ENCODE results near the gene SLC25A43.
"Not testable (repeated sequence)": the region's sequence is repeated elsewhere in the genome, so short reads cannot be mapped to it uniquely, and the experiment has no call there.

The SLC25A43 gene

DNA sequence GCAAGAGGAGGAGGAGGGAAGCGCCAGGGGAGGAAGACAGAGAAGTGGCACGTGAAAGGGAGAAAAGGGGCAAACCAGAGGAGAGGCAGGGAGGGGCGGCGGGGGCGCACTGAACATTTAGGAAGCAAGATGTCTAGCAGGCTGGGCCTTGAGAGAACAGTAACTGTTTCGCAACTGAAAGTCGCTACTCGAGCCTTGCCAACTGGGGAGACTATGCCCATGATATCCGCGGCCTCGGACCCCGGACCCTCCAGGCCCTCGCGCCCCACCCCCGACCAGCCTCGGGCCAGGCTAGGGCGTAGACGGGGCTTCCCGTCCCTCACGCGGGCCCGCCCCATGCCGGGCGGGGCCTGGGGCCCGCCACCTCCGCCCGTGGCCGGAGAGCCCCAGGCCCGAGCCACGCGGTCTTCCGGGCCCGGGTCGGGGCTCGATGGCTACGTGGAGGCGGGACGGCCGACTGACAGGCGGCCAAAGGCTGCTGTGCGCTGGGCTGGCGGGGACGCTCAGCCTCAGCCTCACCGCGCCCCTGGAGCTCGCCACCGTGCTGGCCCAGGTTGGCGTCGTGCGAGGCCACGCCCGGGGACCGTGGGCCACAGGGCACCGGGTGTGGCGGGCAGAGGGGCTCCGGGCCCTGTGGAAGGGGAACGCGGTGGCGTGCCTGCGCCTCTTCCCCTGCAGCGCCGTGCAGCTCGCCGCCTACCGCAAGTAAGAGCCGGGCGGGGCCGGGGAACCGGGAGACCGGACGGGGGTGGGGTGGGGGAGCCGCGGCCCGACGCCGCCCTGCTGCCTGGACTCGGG, at the start of gene SLC25A43:
Gene SLC25A43, plus strand, starts transcription at position 363 of the 798 bp plus-strand sequence. Its CDS starts 68 bp downstream, at position 431.
- DNase-seq (ENCODE audit: low read depth in 2 of 3, low spot score in 2 of 3), result peak in 1 of 3 experiments; percentile 12

- DNase-seq (ENCODE audit: low read depth in 2 of 3, low spot score in 2 of 3), result no peak
These were observed 39.3 kb upstream of the SLC25A43 start for GRCh38 chrX:119359618-119360382.

DNA sequence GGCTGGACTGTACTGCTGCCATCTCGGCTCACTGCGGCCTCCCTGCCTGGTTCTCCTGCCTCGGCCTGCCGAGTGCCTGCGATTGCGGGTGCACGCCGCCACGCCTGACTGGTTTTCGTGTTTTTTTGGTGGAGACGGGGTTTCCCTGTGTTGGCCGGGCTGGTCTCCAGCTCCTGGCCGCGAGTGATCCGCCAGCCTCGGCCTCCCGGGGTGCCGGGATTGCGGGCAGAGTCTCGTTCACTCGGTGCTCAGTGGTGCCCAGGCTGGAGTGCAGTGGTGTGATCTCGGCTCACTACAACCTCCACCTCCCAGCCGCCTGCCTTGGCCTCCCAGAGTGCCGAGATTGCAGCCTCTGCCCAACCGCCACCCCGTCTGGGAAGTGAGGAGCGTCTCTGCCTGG, 37.7 kb upstream of the SLC25A43 start:
- DNase-seq (ENCODE audit: low read depth in 2 of 3, low spot score in 2 of 3), result not testable (repeated sequence)

DNA sequence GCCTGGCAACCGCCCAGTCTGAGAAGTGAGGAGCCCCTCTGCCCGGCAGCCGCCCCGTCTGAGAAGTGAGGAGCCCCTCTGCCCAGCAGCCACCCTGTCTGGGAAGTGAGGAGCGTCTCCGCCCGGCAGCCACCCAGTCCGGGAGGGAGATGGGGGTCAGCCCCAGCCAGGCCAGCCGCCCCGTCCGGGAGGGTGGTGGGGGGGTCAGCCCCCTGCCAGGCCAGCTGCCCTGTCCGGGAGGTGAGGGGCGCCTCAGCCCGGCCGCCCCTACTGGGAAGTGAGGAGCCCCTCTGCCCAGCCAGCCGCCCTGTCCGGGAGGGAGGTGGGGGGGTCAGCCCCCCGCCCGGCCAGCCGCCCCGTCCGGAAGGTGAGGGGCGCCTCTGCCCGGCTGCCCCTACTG, 37.1 kb upstream of the SLC25A43 start:
- DNase-seq (ENCODE audit: low read depth in 2 of 3, low spot score in 2 of 3), result not testable (repeated sequence)

GRCh38 chrX:119363391-119363790, 35.7 kb upstream of the SLC25A43 start:
- DNase-seq (ENCODE audit: low read depth in 2 of 3, low spot score in 2 of 3), result no peak

- DNase-seq (ENCODE audit: low read depth in 2 of 3, low spot score in 2 of 3), result not testable (repeated sequence)
These were observed 27.3 kb upstream of the SLC25A43 start for GRCh38 chrX:119371861-119372260.

- no peak for DNase-seq (ENCODE audit: low read depth in 2 of 3, low spot score in 2 of 3)
These were observed 24.4 kb upstream of the SLC25A43 start for GRCh38 chrX:119374736-119375135.

- no peak for DNase-seq (ENCODE audit: low read depth in 2 of 3, low spot score in 2 of 3)
These were observed 23.6 kb upstream of the SLC25A43 start for GRCh38 chrX:119375561-119375960.

DNA sequence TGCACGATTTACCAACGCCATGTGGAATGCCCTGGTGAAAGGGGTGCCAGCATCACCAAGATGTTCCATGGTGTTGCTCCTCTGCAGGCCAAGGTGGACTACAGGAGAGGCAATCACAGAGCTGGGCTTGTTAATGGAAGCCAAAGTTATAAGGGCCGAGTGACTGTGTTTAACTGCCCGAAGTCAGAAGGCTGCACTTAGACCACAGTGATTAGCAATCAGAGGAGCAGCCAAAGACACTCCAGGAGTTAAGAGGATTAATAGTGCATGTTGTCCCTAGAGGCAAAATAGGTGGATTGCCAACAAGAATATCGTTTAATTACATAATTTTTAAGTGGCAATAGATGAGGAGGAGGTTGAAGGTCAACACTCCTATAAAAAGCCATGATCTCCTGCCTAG, 22.8 kb upstream of the SLC25A43 start:
- no peak for DNase-seq (ENCODE audit: low read depth in 2 of 3, low spot score in 2 of 3)

DNA sequence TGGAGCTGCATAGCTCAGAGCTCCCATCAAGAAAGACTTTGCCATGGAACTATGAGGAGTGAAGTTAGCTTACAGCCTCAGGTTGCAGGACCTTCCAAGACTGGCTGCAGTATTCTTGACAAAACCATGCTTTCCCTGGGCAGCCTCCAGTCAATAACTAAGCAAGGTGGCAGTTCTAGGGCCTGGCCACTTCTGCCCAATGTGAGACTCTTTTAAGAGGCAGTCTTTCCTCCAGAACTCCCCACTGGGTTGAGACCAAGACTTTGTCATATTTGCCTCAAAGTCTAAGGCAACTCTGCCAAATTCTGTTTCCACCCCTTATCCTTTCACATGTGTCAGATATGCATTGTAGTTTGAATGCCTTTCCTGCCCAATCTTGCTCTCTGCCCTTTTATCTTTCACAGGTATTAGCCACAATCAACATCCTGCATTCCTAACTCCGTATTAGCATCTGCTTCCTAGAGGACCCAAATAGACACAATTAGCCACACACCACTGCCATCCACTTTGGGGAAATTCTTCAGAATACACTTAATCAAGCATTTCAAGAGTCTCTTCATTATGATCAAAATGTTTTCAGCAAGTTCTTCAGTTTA, 17.7 kb upstream of the SLC25A43 start:
- no peak for DNase-seq (ENCODE audit: low read depth in 2 of 3, low spot score in 2 of 3)

DNA sequence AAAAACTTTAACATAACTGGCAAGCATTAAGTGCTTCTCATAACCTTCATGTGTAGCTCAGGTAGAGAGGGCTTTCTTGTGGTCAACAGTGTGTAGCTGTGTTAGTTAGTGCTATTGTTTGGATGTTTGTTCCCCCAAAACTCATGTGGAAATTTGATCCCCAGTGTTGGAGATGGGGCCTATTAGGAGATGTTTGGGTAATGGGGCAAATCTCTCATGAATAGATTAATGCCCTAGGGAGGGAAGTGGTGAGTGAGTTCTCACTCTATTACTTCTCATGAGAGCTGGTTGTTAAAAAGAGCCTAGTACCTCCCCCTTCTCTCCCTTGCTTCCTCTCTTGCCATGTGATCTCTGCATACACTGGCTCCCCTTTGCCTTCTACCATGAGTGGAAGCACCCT, 16.5 kb upstream of the SLC25A43 start:
- DNase-seq (ENCODE audit: low read depth in 2 of 3, low spot score in 2 of 3), result no peak

DNA sequence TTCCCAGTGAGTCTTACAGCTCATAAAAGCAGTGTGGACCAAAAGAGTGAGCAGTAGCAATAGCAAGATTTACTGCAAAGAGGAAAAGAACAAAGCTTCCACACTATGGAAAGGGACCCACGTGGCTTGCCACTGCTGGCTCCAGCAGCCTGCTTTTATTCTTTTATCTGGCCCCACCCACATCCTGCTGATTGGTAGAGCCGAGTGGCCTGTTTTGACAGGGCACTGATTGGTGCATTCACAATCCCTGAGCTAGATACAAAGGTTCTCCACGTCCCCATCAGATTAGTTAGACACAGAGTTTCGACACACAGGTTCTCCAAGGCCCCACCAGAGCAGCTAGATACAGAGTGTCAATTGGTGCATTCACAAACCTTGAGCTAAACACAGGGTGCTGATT, 12.5 kb upstream of the SLC25A43 start:
- DNase-seq (ENCODE audit: low read depth in 2 of 3, low spot score in 2 of 3), result not testable (repeated sequence)

GRCh38 chrX:119387426-119387825, 11.7 kb upstream of the SLC25A43 start:
- DNase-seq (ENCODE audit: low read depth in 2 of 3, low spot score in 2 of 3), result not testable (repeated sequence)

GRCh38 chrX:119389214-119389613, 9.9 kb upstream of the SLC25A43 start:
- DNase-seq (ENCODE audit: low read depth in 2 of 3, low spot score in 2 of 3), result no peak

DNA sequence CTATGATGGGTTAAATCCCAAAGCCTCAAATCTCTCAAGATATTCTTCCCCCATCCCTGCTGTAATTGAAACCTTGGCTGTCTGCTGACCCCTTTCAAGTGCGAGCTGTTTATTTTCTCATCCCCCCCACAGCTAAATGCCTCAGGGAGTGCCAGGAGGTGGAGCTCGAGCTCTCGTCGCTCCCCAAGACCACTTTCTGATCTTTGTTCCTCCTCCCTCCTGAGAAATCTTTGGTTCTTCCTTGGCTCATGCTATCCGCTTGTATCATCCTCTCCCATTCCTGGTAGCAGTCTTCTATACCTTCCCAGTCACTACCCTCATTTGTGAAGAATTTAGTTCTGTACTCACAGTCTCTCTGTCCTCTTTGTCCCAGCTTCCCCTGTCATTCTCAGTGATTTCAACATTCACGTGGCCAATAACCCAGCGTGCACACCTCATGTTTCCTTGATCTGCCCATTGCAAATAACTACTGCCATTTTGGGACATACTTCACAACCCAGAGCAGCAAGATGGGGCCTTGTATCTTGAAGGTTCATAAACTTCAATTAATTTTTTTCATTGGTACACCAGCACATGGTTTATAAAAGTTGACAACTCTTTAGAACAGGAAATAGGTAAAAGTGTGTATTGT, 9.2 kb upstream of the SLC25A43 start:
- DNase-seq (ENCODE audit: low read depth in 2 of 3, low spot score in 2 of 3), result no peak

- DNase-seq (ENCODE audit: low read depth in 2 of 3, low spot score in 2 of 3), result no peak
These were observed 7.9 kb upstream of the SLC25A43 start for GRCh38 chrX:119391279-119391678.

- no peak for DNase-seq (ENCODE audit: low read depth in 2 of 3, low spot score in 2 of 3)
These were observed 6.0 kb upstream of the SLC25A43 start for GRCh38 chrX:119393144-119393543.

GRCh38 chrX:119398587-119398973, 556 bp upstream of the SLC25A43 start:
- no peak for DNase-seq (ENCODE audit: low read depth in 2 of 3, low spot score in 2 of 3)

DNA sequence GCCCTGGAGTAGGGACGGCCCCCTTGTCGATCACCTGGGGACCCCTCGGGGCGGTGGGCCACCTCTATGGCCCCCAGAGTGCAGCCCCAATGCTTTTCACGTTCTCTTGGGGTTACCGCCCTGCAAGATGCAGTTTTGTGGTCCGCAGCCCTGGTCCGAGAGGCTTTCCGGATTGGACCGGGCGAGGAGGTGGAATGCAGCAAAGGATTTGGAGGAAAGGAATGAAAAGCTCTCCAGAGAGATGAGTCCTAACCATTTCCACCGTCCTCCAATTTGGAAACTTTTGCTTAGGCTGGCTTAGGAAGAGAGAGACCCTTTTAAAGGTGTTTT, 601 bp downstream of the SLC25A43 start:
- DNase-seq (ENCODE audit: low read depth in 2 of 3, low spot score in 2 of 3), result no peak

GRCh38 chrX:119401569-119401968, 2.4 kb downstream of the SLC25A43 start:
- no peak for DNase-seq (ENCODE audit: low read depth in 2 of 3, low spot score in 2 of 3)

- no peak for DNase-seq (ENCODE audit: low read depth in 2 of 3, low spot score in 2 of 3)
These were observed 3.5 kb downstream of the SLC25A43 start for GRCh38 chrX:119402588-119402987.

GRCh38 chrX:119406776-119407175, 7.6 kb downstream of the SLC25A43 start:
- DNase-seq (ENCODE audit: low read depth in 2 of 3, low spot score in 2 of 3), result no peak

All from activated CD8-positive, alpha-beta memory T cell treated with anti-CD3 and anti-CD28 coated beads for 48 hours (primary cell).